ENCODE results near the gene TNFRSF1A. TPM values are rescaled to one million over a fixed set of nuclear protein-coding genes. Genes with fewer than 3 reads are reported as not detected.

TNFRSF1A gene
- total RNA-seq, 6 donors from 2014 or later = 140 to 425 (median 202) TPM

DNA sequence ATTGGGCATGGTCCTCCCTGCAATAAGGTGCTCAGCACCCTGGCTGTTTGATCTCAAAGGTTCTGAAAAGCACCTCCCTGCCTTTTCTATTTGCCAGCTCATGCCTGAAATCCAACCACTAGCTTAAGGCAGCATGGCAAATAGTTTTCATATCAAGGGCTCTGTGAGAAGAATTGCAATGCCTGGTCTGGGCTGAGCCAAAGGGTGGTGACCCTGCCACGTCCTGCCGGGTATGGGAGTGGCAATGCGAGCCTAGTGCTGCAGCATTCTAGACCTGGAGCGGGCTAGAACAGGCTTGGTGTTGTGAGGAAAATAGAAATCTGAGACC lies 35.8 kb upstream of the TNFRSF1A start:
- DNase-seq (peak in 1 of 2 donors; percentile 90), ATAC-seq (ENCODE audit: low FRiP score in 2 of 2) (peak; percentile 35 to 71)
- H3K4me3 ChIP-seq = peak overlapping the region in 1 of 4 donors; percentile 53
- peaks cover 50 to 61% (median 59%) of the 10 kb centered on the region in 4 donors for H3K4me1 ChIP-seq
- H3K9me3 ChIP-seq = no peaks in the 10 kb centered on the region
- no peaks in the 10 kb centered on the region for H3K36me3 ChIP-seq
- no peaks in the 10 kb centered on the region for H3K27me3 ChIP-seq
- H3K27ac ChIP-seq = peak overlapping the region; percentile 82 to 92 (median 88)
- peak in 1 of 4 donors; percentile 56 for TF ChIP-seq EP300 (IDR thresholded peaks at IDR 0.05)
- peak in 1 of 4 donors; percentile 89 for TF ChIP-seq POLR2A (IDR thresholded peaks at IDR 0.05)
- TF ChIP-seq POLR2AphosphoS5 (IDR thresholded peaks at IDR 0.05) = peak; percentile 46 to 75
- TF ChIP-seq, protein P1, sequence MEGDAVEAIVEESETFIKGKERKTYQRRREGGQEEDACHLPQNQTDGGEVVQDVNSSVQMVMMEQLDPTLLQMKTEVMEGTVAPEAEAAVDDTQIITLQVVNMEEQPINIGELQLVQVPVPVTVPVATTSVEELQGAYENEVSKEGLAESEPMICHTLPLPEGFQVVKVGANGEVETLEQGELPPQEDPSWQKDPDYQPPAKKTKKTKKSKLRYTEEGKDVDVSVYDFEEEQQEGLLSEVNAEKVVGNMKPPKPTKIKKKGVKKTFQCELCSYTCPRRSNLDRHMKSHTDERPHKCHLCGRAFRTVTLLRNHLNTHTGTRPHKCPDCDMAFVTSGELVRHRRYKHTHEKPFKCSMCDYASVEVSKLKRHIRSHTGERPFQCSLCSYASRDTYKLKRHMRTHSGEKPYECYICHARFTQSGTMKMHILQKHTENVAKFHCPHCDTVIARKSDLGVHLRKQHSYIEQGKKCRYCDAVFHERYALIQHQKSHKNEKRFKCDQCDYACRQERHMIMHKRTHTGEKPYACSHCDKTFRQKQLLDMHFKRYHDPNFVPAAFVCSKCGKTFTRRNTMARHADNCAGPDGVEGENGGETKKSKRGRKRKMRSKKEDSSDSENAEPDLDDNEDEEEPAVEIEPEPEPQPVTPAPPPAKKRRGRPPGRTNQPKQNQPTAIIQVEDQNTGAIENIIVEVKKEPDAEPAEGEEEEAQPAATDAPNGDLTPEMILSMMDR (IDR thresholded peaks at IDR 0.05) = no peak
- 32 to 36% methylated on average over 4 of the region's 4 CpGs for WGBS, 2 donors

DNA sequence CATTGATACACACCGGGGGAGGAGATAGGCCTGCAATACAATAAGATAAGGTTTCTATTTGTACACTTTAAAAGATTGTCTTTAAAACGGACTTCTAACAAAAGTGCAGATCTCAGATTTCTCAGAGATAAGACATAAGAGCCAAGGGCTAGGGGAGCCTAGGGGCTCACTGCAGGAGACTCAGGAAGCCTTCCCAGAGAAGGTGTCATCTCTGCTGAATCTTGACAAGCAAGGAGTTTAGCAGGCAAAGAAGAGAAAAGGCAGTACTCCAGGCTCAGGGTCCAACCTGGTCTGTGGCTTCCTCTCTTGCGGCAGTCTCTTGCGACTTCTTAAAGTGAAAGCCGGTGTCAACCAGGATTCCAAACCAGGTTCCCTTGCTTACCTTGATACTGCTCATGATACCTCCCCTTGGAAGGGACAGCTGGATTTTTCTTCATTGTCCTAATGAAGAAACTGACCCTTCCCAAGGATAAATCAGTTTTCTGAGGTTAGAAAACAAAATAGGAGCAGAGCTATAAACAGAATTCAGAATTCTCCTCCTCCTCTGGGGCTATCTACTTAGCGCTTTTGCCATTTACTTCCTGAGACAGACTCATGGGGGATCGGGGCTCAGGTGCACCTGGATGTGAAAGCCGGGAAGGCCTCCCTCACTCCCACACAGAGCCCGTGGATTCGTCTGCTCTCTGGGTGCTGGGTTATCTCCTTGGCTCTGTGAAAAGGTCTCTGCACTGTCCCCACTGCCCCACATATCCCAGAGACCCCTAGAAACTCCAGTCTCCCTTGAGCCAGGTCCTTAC lies 35.2 kb upstream of the TNFRSF1A start:
- ATAC-seq (ENCODE audit: low FRiP score in 2 of 2) (no peak), DNase-seq (no peak)
- H3K4me1 ChIP-seq = peaks cover 52 to 64% (median 62%) of the 10 kb centered on the region in 4 donors
- H3K4me3 ChIP-seq = peak overlapping the region in 3 of 4 donors; percentile 2 to 53 (median 26)
- 51 to 57% methylated on average over 10 of the region's 10 CpGs for WGBS, 2 donors
- no peaks in the 10 kb centered on the region for H3K9me3 ChIP-seq
- no peaks in the 10 kb centered on the region for H3K36me3 ChIP-seq
- peak in 1 of 4 donors; percentile 58 for TF ChIP-seq POLR2A (IDR thresholded peaks at IDR 0.05)
- no peak for TF ChIP-seq POLR2AphosphoS5 (IDR thresholded peaks at IDR 0.05)
- TF ChIP-seq EP300 (IDR thresholded peaks at IDR 0.05) = no peak
- no peaks in the 10 kb centered on the region for H3K27me3 ChIP-seq
- H3K27ac ChIP-seq = peak overlapping the region; percentile 82 to 92 (median 88)

DNA sequence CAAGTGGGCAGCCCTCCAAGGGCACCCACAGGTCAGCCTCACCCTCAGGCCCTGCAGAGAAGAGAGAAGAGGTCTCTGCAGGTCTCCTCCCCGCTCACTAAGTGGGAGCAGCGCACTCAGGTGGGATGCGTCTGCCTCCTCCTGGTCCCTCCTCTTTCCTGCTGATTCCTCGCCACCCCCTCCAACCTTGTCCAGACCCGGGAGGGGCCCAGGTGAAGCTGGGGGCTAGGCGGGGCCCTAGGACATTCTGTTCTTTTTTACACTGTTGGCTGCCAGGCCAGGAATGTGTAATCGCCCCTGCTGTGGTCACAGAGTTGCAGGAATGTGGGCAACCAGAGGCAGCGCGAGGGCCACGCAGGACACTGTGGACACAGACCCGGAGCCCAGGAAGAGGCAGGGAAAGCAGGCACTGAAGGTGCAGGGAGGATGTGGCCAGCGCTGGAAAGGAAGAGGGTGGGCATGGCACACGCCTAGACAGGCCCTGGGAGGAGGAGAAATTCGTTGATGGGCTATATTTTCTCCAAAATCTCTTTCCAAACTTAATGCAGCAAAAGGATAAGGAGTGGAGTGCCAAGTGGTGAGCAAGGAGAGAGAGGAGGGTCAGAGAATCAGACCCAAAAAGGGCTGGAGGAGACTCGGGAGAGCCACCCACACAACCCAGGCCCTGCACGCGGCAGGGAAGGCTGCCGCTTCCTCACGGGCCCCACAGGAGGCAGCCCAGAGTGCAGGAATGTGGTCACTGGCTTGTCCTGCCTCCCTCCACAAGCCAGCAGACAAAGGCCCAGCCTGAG lies 34.4 kb upstream of the TNFRSF1A start:
- Histone ChIP-seq H3K27ac (peak overlapping the region; percentile 82 to 92 (median 88)), H3K27me3 (no peaks in the 10 kb centered on the region), H3K9me3 (no peaks in the 10 kb centered on the region), H3K4me1 (peaks cover 57 to 69% (median 66%) of the 10 kb centered on the region in 4 donors), H3K36me3 (no peaks in the 10 kb centered on the region), H3K4me3 (peak overlapping the region in 3 of 4 donors; percentile 47 to 53 (median 49))
- 20 to 26% methylated on average over 13 to 19 of the region's 19 CpGs for WGBS, 2 donors
- peak; percentile 78 to 91 for ATAC-seq (ENCODE audit: low FRiP score in 2 of 2)
- peak; percentile 85 to 95 for DNase-seq
- TF ChIP-seq, protein P1 (IDR thresholded peaks at IDR 0.05) = peak in 5 of 6 experiments; percentile 4 to 61 (median 29)
- peak; percentile 84 to 86 for TF ChIP-seq POLR2AphosphoS5 (IDR thresholded peaks at IDR 0.05)
- TF ChIP-seq EP300 (IDR thresholded peaks at IDR 0.05) = peak; percentile 54 to 98 (median 93)
- peak in 3 of 4 donors; percentile 37 to 86 (median 51) for TF ChIP-seq POLR2A (IDR thresholded peaks at IDR 0.05)

DNA sequence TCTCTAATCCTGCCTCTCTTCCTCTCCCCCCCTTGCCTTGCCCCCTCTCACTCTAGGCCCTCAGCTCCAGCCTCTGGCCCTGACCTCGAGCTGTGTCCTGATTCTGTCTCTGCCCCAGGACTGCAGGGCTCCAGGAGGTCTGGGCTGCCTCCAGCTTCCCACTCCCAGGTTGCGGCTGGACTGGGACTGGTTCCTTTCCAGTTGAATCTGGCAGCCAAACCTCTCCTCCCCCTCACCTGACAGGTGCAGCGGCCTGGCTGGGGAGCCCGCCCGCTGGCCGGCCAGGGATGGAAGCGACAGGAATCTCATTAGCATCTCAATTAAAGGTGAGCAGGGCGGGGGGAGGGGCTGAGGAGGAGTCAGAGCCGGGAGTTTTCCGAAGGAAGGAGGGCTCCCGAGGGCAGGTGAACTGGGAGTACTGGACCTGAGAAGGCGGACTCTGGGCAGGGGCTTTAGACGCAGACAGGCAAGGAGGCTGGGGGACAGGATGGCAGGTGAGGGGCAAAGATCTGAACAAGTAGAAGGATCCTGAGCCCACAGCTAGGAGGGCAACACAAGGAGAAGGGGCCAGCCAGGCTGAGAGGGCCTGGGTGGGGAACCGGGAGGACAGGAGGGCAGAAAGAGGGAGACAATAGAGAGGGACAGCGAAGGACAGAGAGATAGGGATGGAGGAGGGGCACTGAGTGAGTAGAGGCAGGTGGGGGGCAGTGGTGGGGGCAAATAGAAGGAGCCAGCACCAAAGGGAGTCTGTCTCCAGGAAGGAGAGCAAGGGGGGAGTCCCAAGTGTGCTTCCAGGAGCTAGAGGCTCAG lies 33.6 kb upstream of the TNFRSF1A start, which contains the start of gene SCNN1A:
Gene SCNN1A, minus strand, starts transcription at position 295 of the 810 bp plus-strand sequence. CDS start 780 bp downstream, outside the sequence.
- Histone ChIP-seq H3K4me1 (peaks cover 58 to 67% (median 65%) of the 10 kb centered on the region in 4 donors), H3K27me3 (no peaks in the 10 kb centered on the region), H3K4me3 (peak within 1 kb of the TSS in 3 of 4 donors; percentile 47 to 53 (median 49)), H3K9me3 (no peaks in the 10 kb centered on the region), H3K27ac (peak within 1 kb of the TSS; percentile 82 to 92 (median 88)), H3K36me3 (no peaks in the 10 kb centered on the region)
- WGBS, 2 donors = 83 to 84% methylated on average over 11 to 14 of the region's 15 CpGs
- ATAC-seq (ENCODE audit: low FRiP score in 2 of 2) (peak; percentile 4 to 74), DNase-seq (peak; percentile 83 to 90)
- TF ChIP-seq POLR2A (IDR thresholded peaks at IDR 0.05) (peak in 3 of 4 donors; percentile 22 to 93 (median 88)), EP300 (IDR thresholded peaks at IDR 0.05) (peak in 1 of 4 donors; percentile 39), POLR2AphosphoS5 (IDR thresholded peaks at IDR 0.05) (peak; percentile 67 to 84)
- TF ChIP-seq, protein P1 (IDR thresholded peaks at IDR 0.05) = no peak

Data from upper lobe of left lung (tissue), 6 donors.